SU-DHL-6 (cell line): ENCODE data around the gene TGOLN2.
A peak's percentile ranks its signal among the peaks of the same experiment; 100 is the strongest.

ENCODE experiments used
- H2AFZ ChIP-seq: fragments of 200-600 bp; sonication (generic); 2 replicates; pipeline ENCODE4 v1.6.1; 2014; ENCODE audit warnings: low read depth, mild to moderate bottlenecking, moderate library complexity, mixed read lengths, antibody characterized with exemption, low read length; ENCODE audit not compliant: severe bottlenecking
- H3F3A ChIP-seq: fragments of 200-600 bp; shearing (Covaris generic); 2 replicates; pipeline ENCODE4 v1.6.0; 2016; ENCODE audit warnings: antibody characterized with exemption, mild to moderate bottlenecking; ENCODE audit not compliant: insufficient read depth
- H3K27ac ChIP-seq: fragments of 200-600 bp; sonication (generic); 2 replicates; pipeline ENCODE4 v1.5.1; 2016; ENCODE audit warnings: low read depth, mild to moderate bottlenecking, low read length, moderate library complexity, mixed read lengths
- H3K27me3 ChIP-seq: fragments of 200-600 bp; sonication (generic), shearing (Covaris generic); 2 replicates; pipeline ENCODE4 v1.6.0; 2014; ENCODE audit warnings: mild to moderate bottlenecking, low read length
- H3K36me3 ChIP-seq: fragments of 200-600 bp; sonication (generic); 2 replicates; pipeline ENCODE4 v1.6.1; 2014; ENCODE audit warnings: mild to moderate bottlenecking, low read length, mixed read lengths
- H3K4me2 ChIP-seq: fragments of 300-600, 200-600 bp; shearing (Covaris generic), sonication (generic); 2 replicates; pipeline ENCODE4 v1.6.0; 2014; ENCODE audit warnings: low read length, low read depth, mild to moderate bottlenecking; ENCODE audit not compliant: poor library complexity, severe bottlenecking
- H3K4me3 ChIP-seq: fragments of 200-600 bp; sonication (generic); 2 replicates; pipeline ENCODE4 v1.5.1; 2014; ENCODE audit warnings: antibody characterized with exemption, low read length, mild to moderate bottlenecking, mixed read lengths; ENCODE audit not compliant: insufficient read depth, poor library complexity, severe bottlenecking
- H3K79me2 ChIP-seq: fragments of 200-600 bp; sonication (generic); 2 replicates; pipeline ENCODE4 v1.6.1; 2014; ENCODE audit warnings: mild to moderate bottlenecking, low read length, moderate library complexity; ENCODE audit not compliant: insufficient read depth
- H3K9ac ChIP-seq: fragments of 200-600 bp; sonication (generic); 2 replicates; pipeline ENCODE4 v1.7.0; 2014; ENCODE audit warnings: mild to moderate bottlenecking, low read length
- H3K9me2 ChIP-seq: fragments of 200-600 bp; sonication (generic); replicated peaks from 2 replicates; pipeline ENCODE4 v1.6.1; 2014; ENCODE audit warnings: low read length; ENCODE audit not compliant: insufficient read depth
- H3K9me3 ChIP-seq: fragments of 200-600 bp; sonication (generic); 2 replicates; pipeline ENCODE4 v1.6.1; 2014; ENCODE audit warnings: low read length, mixed read lengths; ENCODE audit not compliant: insufficient read depth
- H4K20me1 ChIP-seq: fragments of 200-600 bp; sonication (generic); 2 replicates; pipeline ENCODE4 v1.6.1; 2014; ENCODE audit warnings: low read depth, mild to moderate bottlenecking, antibody characterized with exemption, low read length, moderate library complexity, mixed read lengths
- CTCF ChIP-seq: fragments of 200-600 bp; sonication (generic); IDR thresholded peaks from one replicate; pipeline ENCODE4 v1.5.1; 2017; ENCODE audit warnings: antibody characterized with exemption, mild to moderate bottlenecking, low read length, moderate library complexity; ENCODE audit not compliant: insufficient read depth, poor library complexity, severe bottlenecking
- EZH2phosphoT487 ChIP-seq: fragments of 200-600 bp; sonication (generic), shearing (Covaris generic); conservative IDR thresholded peaks from 2 replicates; pipeline ENCODE4 v1.6.1; 2018; ENCODE audit warnings: mild to moderate bottlenecking, antibody characterized with exemption, low read length, moderate library complexity, mixed read lengths

The TGOLN2 gene

GRCh38 chr2:85308201-85308600 is 19.6 kb downstream of the TGOLN2 start:
- Histone ChIP-seq H3K27ac (no peak overlapping the region), H3K9ac (no peak overlapping the region), H3K9me2 (no peaks in the 10 kb centered on the region), H4K20me1 (no peaks in the 10 kb centered on the region), H3K4me2 (no peak overlapping the region), H3F3A (peaks cover 10% of the 10 kb centered on the region; the same call in 1 of the 2 replicates), H3K4me3 (no peak overlapping the region), H3K9me3 (no peaks in the 10 kb centered on the region), H3K36me3 (no peaks in the 10 kb centered on the region), H3K27me3 (no peaks in the 10 kb centered on the region), H3K79me2 (no peaks in the 10 kb centered on the region), H2AFZ (no peak overlapping the region)
- TF ChIP-seq CTCF: no peak
- no peak for TF ChIP-seq EZH2phosphoT487

- H3K9me3 ChIP-seq: no peaks in the 10 kb centered on the region
- no peaks in the 10 kb centered on the region for H3K27me3 ChIP-seq
- H3K4me3 ChIP-seq: peak overlapping the region; percentile 9
- H2AFZ ChIP-seq: peak overlapping the region; percentile 64
- no peaks in the 10 kb centered on the region for H3K36me3 ChIP-seq
- no peak overlapping the region for H3K27ac ChIP-seq
- no peaks in the 10 kb centered on the region for H3K9me2 ChIP-seq
- no peak for TF ChIP-seq CTCF
- TF ChIP-seq EZH2phosphoT487: no peak
- peak overlapping the region; percentile 25; the same call in 1 of the 2 replicates for H3K9ac ChIP-seq
- H3K79me2 ChIP-seq: no peaks in the 10 kb centered on the region
- no peaks in the 10 kb centered on the region for H4K20me1 ChIP-seq
- peak overlapping the region; percentile 39 for H3K4me2 ChIP-seq
- 0 out of 2 replicates have a peak, but pooled peaks cover 6% of the 10 kb centered on the region for H3F3A ChIP-seq
Observed at GRCh38 chr2:85307527-85307897, 20.3 kb downstream of the TGOLN2 start.

GRCh38 chr2:85303780-85304531 is 23.8 kb downstream of the TGOLN2 start:
- no peaks in the 10 kb centered on the region for H3K36me3 ChIP-seq
- no peak overlapping the region for H3K4me3 ChIP-seq
- no peak for TF ChIP-seq EZH2phosphoT487
- no peak for TF ChIP-seq CTCF
- no peaks in the 10 kb centered on the region for H3K27me3 ChIP-seq
- H3K9ac ChIP-seq: no peak overlapping the region
- no peaks in the 10 kb centered on the region for H3K9me2 ChIP-seq
- H3K79me2 ChIP-seq: no peaks in the 10 kb centered on the region
- no peak overlapping the region for H3K27ac ChIP-seq
- no peaks in the 10 kb centered on the region for H4K20me1 ChIP-seq
- no peak overlapping the region for H3K4me2 ChIP-seq
- H3F3A ChIP-seq: no peaks in the 10 kb centered on the region
- no peaks in the 10 kb centered on the region for H3K9me3 ChIP-seq
- no peak overlapping the region for H2AFZ ChIP-seq
